DOHH2 (cell line): ENCODE measurements around the gene GAS2.

Experiments used
- H3F3A ChIP-seq: fragments of 200-600 bp; sonication (generic), shearing (Covaris generic); 2 replicates; pipeline ENCODE4 v1.6.0; 2016; ENCODE audit warnings: antibody characterized with exemption, mild to moderate bottlenecking; ENCODE audit not compliant: control insufficient read depth, insufficient read depth
- H3K27ac ChIP-seq: fragments of 200-600 bp; sonication (generic); 2 replicates; pipeline ENCODE4 v1.5.1; 2014; ENCODE audit warnings: low read depth, mild to moderate bottlenecking, low read length, moderate library complexity
- H3K27me3 ChIP-seq: fragments of 200-600 bp; sonication (generic); 2 replicates; pipeline ENCODE4 v1.6.1; 2014; ENCODE audit warnings: mild to moderate bottlenecking, low read length, mixed read lengths; ENCODE audit not compliant: control insufficient read depth
- H3K36me3 ChIP-seq: fragments of 200-600 bp; sonication (generic); 2 replicates; pipeline ENCODE4 v1.6.1; 2014; ENCODE audit warnings: mild to moderate bottlenecking, low read length, moderate library complexity, mixed read lengths; ENCODE audit not compliant: control insufficient read depth
- H3K4me1 ChIP-seq: fragments of 200-600 bp; sonication (generic); 2 replicates; pipeline ENCODE4 v1.6.1; 2014; ENCODE audit warnings: mild to moderate bottlenecking, low read length, mixed read lengths; ENCODE audit not compliant: control insufficient read depth
- H3K4me2 ChIP-seq: fragments of 200-600 bp; sonication (generic); 2 replicates; pipeline ENCODE4 v1.6.0; 2014; ENCODE audit warnings: mild to moderate bottlenecking, low read length, moderate library complexity
- H3K4me3 ChIP-seq: fragments of 200-600 bp; sonication (generic); 2 replicates; pipeline ENCODE4 v1.5.1; 2014; ENCODE audit warnings: mild to moderate bottlenecking, low read length, mixed read lengths
- H3K79me2 ChIP-seq: fragments of 200-600 bp; sonication (generic); 2 replicates; pipeline ENCODE4 v1.6.1; 2014; ENCODE audit warnings: mild to moderate bottlenecking, low read length, mixed read lengths; ENCODE audit not compliant: control insufficient read depth
- H3K9me2 ChIP-seq: fragments of 200-600 bp; sonication (generic); replicated peaks from 2 replicates; pipeline ENCODE4 v1.6.1; 2014; ENCODE audit warnings: mild to moderate bottlenecking, low read length, mixed read lengths; ENCODE audit not compliant: control insufficient read depth
- H3K9me3 ChIP-seq: fragments of 200-600 bp; sonication (generic); 2 replicates; pipeline ENCODE4 v1.6.1; 2014; ENCODE audit warnings: antibody characterized with exemption, low read length, mixed read lengths; ENCODE audit not compliant: control insufficient read depth, insufficient read depth
- H4K20me1 ChIP-seq: fragments of 200-600 bp; sonication (generic); 2 replicates; pipeline ENCODE4 v1.6.0; 2014; ENCODE audit warnings: low read depth, mild to moderate bottlenecking, antibody characterized with exemption, low read length, moderate library complexity; ENCODE audit not compliant: control insufficient read depth, insufficient read depth
- EZH2phosphoT487 ChIP-seq: fragments of 200-600 bp; sonication (generic); IDR thresholded peaks from 2 replicates; pipeline ENCODE4 v1.6.1; 2017; ENCODE audit warnings: borderline replicate concordance, mild to moderate bottlenecking, antibody characterized with exemption, low read length, moderate library complexity, mixed read lengths
- TF ChIP-seq, protein P1 (sequence below): fragments of 200-600 bp; sonication (generic); IDR thresholded peaks from one replicate; pipeline ENCODE4 v1.5.1; 2014; ENCODE audit warnings: antibody characterized with exemption, mild to moderate bottlenecking, low read depth, low read length; ENCODE audit not compliant: poor library complexity, severe bottlenecking

The GAS2 gene

DNA sequence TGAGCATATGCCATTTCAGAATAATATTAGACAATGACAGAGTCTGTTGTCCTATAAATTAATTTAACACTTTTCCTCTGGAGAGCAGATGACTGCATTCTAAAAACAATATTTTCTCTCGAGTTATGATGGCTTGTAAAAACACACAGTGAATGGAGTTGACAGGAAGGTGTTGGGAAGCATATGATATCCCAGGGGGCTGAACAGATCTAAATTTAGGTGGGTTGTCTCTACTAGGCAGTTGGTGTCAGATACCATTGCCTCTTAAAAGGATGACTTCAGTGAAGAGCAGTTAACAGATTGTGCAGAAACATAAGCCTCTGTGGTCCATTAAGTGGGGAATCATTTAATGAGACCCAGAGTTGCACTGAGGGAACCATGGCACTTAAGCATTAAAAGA lies 132.5 kb downstream of the GAS2 start:
- Histone ChIP-seq H3K4me3 (no peak overlapping the region), H3K27ac (no peak overlapping the region), H3K9me2 (no peaks in the 10 kb centered on the region), H3K4me2 (no peak overlapping the region), H3K9me3 (no peaks in the 10 kb centered on the region), H3K4me1 (no peaks in the 10 kb centered on the region), H4K20me1 (no peaks in the 10 kb centered on the region), H3F3A (no peaks in the 10 kb centered on the region), H3K79me2 (no peaks in the 10 kb centered on the region), H3K27me3 (peaks cover 6% of the 10 kb centered on the region; the same call in 1 of the 2 replicates), H3K36me3 (no peaks in the 10 kb centered on the region)
- TF ChIP-seq EZH2phosphoT487: no peak
- TF ChIP-seq, protein P1, sequence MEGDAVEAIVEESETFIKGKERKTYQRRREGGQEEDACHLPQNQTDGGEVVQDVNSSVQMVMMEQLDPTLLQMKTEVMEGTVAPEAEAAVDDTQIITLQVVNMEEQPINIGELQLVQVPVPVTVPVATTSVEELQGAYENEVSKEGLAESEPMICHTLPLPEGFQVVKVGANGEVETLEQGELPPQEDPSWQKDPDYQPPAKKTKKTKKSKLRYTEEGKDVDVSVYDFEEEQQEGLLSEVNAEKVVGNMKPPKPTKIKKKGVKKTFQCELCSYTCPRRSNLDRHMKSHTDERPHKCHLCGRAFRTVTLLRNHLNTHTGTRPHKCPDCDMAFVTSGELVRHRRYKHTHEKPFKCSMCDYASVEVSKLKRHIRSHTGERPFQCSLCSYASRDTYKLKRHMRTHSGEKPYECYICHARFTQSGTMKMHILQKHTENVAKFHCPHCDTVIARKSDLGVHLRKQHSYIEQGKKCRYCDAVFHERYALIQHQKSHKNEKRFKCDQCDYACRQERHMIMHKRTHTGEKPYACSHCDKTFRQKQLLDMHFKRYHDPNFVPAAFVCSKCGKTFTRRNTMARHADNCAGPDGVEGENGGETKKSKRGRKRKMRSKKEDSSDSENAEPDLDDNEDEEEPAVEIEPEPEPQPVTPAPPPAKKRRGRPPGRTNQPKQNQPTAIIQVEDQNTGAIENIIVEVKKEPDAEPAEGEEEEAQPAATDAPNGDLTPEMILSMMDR: no peak

DNA sequence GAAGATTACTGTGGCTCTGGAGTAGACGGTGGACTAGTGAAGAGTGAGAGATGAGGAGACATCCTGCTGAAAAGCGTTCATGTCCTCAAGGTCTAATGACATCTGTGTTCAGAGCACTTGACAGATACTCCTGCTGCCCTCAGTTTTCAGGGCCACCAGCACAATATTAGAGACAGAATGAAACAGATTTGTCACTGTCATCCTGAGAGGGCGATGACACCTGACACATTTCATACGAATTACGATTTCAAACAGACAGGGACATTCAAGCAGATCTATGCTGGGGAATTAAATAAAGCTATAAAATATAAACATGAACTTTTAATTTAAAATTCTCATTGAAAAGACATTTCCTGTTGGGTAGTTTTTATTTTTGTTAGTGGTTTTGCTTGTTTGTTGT lies 134.1 kb downstream of the GAS2 start:
- Histone ChIP-seq H3K79me2 (no peaks in the 10 kb centered on the region), H3K27me3 (peaks cover 4% of the 10 kb centered on the region; the same call in 1 of the 2 replicates), H4K20me1 (no peaks in the 10 kb centered on the region), H3K4me3 (no peak overlapping the region), H3K4me2 (no peak overlapping the region), H3K9me3 (no peaks in the 10 kb centered on the region), H3F3A (no peaks in the 10 kb centered on the region), H3K9me2 (no peaks in the 10 kb centered on the region; the same call in 1 of the 2 replicates), H3K36me3 (no peaks in the 10 kb centered on the region), H3K27ac (no peak overlapping the region), H3K4me1 (no peaks in the 10 kb centered on the region)
- TF ChIP-seq EZH2phosphoT487: no peak
- TF ChIP-seq, protein P1: no peak

DNA sequence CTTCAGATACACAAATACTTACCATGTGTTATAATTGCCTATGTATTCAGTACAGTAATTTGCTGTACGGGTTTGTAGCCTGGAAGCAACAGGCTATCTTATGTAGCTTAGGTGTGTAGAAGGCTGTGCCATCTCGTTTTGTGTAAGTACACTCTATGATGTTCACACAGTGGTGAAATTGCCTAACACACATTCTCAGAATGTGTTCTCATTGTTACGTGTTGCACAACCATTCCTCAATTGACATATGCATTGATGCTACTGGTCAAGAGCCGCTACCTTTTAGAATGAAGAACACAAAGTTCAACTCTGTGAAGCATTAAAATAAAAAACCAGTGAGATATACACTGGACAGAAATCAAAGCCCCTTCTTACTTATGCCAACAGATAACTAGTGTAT lies 136.4 kb downstream of the GAS2 start:
- Histone ChIP-seq H3F3A (no peaks in the 10 kb centered on the region), H3K79me2 (no peaks in the 10 kb centered on the region), H3K36me3 (no peaks in the 10 kb centered on the region), H3K4me3 (no peak overlapping the region), H3K9me3 (no peaks in the 10 kb centered on the region), H3K4me2 (no peak overlapping the region), H3K9me2 (no peaks in the 10 kb centered on the region; the same call in 1 of the 2 replicates), H4K20me1 (no peaks in the 10 kb centered on the region), H3K27ac (no peak overlapping the region), H3K27me3 (peaks cover 4% of the 10 kb centered on the region; the same call in 1 of the 2 replicates), H3K4me1 (peaks cover 9% of the 10 kb centered on the region)
- no peak for TF ChIP-seq EZH2phosphoT487
- TF ChIP-seq, protein P1: no peak
